OCI-LY3 (cell line): ENCODE data around the gene TAF1B.

Source experiments
- CTCF ChIP-seq: fragments of 200-600, 300-600 bp; sonication (generic); IDR thresholded peaks from 2 replicates; pipeline ENCODE4 v1.5.1; 2014; ENCODE audit warnings: antibody characterized with exemption, low read length, low read depth
- EZH2phosphoT487 ChIP-seq: fragments of 200-600 bp; shearing (Covaris generic); IDR thresholded peaks from 2 replicates; pipeline ENCODE4 v1.6.1; 2018; ENCODE audit warnings: antibody characterized with exemption, mixed run types, low read depth

- TF ChIP-seq CTCF = no peak
- TF ChIP-seq EZH2phosphoT487 = no peak
Observed at GRCh38 chr2:9919512-9919911, 76.2 kb downstream of the TAF1B start.
